DLD1 (cell line): ENCODE data around the gene MS4A14.
"Not testable (repeated sequence)": the region's sequence is repeated elsewhere in the genome, so short reads cannot be mapped to it uniquely, and the experiment has no call there.

Experiments used
- in situ Hi-C: cut with HindIII; loops from 2 replicates; pipeline ENCODE4 v1.10.0; 2017; ENCODE audit warnings: low sequenced_read_pairs

Gene MS4A14

DNA sequence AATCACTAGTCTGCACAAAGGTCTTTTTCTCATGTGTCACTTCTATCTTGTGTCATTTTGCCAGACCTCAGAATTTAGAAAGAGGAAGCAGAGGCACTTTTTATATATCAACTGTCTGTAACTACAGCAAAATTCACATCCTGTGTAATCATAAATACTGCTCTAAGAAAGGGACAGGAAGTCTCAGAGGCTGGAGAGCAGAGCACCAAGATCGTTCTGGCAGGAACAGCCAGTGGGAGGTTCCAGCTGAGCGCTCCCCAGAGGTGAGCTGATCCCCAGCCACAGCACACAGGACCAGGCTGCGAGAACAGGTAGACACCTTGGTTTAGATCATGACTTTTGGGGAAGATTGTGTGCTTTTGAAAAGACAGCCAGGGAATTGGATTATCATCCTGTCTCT, 17.9 kb upstream of the MS4A14 start, which contains the start of gene MS4A7:
Gene MS4A7, plus strand, starts transcription at position 179 of the 400 bp plus-strand sequence. CDS start 4,610 bp downstream, outside the sequence.
- in situ Hi-C loops: no loop called here

DNA sequence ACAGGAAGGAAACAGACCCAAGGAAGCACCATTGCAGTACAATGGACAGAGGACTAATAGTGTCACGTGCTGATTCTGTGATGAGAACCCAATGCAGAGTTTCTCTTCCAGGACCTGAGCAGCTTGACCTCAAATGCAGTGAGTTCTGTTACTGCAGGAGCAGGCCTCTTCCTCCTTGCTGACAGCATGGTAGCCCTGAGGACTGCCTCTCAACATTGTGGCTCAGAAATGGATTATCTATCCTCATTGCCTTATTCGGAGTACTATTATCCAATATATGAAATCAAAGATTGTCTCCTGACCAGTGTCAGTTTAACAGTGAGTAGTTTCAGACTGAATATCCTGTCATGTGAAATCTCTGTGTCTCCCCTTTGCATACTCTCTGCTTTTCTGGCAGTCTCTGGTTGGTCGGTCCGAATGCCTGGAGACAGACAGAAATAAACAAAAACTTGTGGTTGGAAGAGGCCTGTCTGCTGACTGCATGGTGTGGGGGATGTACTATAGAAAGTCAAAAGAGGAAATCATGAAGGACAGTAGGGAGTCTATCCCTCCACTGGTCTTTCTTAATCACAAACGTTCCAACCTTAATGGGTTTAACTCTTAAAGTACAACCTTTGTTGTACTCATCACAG, 6.9 kb upstream of the MS4A14 start:
- in situ Hi-C loops: no loop called here

DNA sequence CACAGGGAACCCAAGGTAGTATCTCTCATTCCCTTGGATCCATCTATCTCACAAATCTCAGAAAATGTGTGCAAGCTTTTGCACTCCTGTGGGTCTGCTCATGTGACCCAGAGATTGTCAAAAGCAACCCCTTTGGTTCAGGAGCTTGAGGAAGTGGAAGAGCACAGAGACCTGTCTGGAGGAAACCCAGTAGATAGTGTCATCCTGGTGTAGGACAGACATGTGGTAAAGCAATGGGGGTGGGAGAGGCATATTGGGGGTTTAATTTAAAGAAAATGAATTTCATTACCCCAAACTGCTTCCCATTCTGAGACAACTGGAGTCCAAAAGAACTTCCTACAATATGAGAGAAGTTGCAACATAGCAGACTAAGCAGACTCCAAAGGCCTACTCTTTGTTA, 5.8 kb upstream of the MS4A14 start:
- in situ Hi-C loops: no loop called here

DNA sequence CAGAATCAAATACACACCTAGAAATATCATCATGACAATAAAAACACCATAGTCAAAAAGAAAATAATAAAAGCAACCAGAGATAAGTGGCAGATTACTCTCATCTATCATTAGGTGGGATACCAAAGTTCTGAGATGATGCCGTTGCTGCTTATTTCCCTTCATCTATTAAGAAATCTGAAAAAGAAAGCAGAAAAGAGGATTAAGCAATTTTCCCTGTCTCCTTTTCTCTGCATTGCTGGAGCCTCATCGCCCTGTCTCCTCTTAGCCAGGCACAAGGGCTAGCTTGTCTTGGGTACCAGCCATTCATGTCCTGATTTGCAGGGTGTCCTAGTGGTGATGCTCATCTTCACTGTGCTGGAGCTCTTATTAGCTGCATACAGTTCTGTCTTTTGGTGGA, 3.9 kb upstream of the MS4A14 start:
- in situ Hi-C loops: no loop called here

DNA sequence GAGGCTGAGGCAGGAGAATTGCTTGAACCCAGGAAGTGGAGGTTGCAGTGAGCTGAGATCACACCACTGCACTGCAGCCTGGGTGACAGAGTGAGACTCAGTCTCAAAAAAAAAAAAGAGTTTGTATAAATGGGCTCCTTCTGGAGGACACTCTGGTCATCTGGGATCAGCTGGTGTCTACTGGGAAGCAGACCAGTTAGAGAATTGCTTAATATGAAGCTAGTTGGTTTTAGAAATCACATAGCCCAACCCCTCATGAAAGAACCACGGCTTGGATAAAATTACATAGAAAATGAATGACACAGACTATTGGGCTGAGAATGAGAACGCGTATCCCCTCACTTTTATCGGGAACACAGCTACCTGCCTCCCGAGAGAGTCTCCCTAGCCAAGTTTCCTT, 3.2 kb upstream of the MS4A14 start:
- in situ Hi-C loops: no loop called here

DNA sequence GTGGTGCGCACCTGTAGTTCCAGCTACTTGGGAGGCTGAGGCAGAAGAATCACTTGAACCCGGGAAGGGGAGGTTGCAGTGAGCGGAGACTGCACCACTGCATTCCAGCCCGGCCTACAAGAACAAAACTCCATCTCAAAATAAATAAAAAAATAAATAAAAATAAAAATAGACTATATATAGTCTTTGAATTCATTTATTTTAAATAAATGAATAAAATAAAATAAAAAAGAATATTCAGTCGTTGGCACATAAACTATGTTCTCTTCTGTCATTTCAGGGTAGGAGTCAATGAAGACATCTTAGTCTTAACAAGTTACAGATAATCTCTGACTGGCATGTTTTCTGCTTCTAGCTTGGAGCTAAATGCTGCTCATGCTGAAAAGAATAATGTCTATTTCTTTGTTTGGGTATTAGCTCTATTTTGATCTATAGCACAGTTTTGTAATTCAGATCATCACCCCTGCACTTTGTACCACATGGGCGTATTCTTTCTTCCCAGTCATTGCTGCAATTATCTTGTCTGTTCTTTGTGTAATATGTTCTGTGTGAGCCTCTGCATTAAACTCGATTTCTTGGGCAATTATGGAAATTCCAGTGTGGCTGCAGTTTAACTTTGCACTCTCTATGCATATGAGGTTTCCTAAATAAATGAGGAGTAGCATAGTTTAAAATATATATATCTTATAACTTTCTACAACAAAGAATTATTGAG, 1.4 kb upstream of the MS4A14 start:
- in situ Hi-C loops: no loop called here

DNA sequence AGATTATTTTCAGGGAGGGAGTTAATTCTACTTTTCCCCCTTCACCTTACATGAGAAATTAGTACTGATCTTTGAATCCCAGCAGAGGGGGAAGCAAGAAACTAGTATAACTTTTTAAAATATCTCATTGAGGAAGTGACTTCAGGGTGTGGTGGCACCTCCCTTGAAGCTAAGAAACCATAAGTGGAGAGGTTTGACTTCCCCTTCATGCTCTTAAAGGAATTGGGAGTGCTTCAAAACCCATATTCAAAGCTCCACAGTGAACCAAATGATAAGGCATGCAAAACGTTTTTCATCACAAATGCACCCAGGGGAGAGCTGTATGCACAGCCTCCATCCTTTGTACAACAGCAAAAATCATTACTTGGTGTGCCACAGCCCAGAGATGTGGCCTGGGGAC, 540 bp downstream of the MS4A14 start:
- in situ Hi-C loops: no loop called here

DNA sequence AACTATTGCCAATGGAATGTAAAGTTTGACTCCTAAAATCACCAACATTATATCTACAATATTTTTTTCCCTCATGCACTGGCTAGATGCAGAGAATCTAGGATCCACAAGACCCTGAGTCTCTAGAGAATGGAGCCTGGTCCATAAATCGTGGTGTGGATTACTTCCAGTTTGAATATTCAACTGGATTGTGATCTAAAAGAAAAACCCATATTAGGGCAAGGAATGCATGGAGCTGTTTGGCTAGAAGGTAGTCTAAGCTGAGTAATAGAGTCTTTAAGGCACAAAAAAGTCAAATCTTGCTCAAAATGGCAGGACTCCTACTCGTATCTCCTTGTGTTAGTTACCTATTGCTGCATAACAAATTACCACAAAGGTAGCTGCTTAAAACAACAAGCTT, 23.8 kb downstream of the MS4A14 start:
- in situ Hi-C loops: no loop called here

DNA sequence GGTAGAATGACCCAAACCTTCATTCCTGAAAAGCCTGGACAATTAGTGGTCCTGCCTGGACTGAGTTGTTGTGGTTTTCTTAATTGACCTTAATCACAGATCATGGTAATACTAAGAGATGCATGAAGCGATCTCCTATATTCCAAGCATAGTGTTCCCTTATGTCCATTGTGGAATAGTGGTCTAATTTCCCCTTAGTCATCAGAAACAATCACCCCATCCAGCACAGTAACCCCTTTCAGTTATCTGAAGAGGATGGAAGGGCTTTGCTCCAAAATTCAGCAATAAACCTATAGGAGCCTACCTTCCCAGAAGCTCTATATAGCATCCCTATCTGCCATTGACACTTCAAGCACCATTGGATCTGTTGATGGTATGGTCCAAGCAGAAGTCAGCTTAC, 26.4 kb downstream of the MS4A14 start:
- in situ Hi-C loops: no loop called here

DNA sequence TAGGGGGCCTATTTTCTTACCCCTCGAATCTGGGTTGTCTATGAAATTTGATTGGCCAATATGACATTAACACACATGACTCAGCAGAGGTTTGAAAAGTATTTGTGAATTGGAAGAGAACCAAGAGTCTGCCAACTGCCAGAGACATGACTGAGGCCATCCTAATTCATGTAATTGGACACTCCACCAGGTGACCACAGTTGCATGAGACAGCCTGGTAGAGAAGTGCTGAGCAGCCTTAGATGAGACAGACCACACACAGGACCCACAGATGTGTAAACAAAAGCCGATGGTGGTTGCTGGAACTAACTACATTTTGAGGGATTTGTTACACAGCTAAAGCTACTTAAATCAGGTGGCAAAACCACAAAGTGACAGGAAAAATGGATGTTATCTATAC, 32.3 kb downstream of the MS4A14 start:
- in situ Hi-C loops: no loop called here

DNA sequence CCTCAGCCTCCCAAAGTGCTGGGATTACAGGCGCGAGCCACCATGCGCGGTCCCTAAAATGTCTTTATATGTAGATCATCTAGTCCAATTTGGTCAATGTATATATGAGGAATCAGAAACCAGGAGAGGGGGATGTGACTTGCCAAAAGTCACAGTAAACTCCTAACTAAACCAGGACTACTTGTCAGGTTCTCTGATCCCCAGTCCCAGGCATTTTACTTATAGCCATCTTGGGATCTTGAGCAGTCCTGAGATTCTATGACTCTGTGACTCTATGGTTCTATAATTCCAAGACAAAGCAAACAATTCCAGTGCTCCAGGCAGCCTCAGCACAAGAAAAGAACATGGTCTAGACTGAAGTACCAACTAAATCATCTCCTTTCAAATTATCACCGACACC, 33.0 kb downstream of the MS4A14 start, which contains the start of gene MS4A5:
Gene MS4A5, plus strand, starts transcription at position 301 of the 400 bp plus-strand sequence. CDS start 103 bp downstream, outside the sequence.
- in situ Hi-C loops: no loop called here

DNA sequence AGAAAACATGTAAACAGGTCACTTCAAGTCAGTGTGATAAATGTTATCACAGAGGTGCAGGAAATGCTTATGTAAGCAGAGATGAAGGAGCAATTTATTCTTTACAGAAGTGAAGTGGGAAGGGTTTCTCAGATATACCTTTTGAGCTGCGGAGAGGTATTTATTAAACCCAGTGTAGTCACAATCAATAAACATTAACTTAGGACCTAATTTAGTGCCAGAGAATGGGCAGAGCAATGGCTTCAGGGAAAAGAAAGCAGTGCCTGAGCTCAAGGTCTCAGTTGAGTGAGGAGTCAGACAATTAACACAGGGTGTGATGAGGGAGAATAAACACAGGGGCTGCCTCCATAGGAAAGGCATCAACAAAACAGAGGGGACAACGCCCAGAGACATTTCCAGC, 35.0 kb downstream of the MS4A14 start:
- in situ Hi-C loops: no loop called here

DNA sequence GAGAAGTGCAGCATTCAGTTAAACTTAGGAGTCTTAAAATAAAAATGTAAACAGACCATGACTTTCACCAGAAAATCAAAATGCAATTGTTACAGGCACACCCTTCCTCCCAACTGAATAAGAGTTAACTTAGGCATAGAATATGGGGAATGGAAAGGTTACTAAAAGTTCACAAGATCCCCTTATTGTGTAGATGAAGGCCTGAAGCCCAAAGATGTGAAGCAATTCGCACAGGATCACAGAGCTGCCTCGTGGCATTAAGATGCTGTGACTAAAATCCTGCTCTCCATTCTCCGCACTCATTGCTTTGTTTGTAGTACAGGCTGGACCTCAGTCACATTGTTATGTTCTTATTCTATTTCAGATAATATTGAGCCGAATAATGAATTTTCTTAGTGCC, 37.1 kb downstream of the MS4A14 start:
- in situ Hi-C loops: no loop called here

DNA sequence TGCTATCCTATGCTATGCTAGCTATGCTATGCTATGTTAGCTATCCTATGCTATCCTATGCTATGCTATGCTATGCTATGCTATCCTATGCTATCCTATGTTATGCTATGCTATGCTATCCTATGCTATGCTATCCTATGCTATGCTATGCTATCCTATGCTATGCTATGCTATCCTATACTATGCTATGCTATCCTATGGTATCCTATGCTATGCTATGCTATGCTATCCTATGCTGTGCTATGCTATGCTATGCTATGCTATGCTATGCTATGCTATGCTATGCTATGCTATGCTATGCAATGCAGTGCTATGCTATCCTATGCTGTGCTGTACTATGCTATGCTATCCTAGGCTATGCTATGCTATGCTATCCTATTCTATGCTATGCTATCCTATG, 50.8 kb downstream of the MS4A14 start:
- in situ Hi-C loops: no loop called here

DNA sequence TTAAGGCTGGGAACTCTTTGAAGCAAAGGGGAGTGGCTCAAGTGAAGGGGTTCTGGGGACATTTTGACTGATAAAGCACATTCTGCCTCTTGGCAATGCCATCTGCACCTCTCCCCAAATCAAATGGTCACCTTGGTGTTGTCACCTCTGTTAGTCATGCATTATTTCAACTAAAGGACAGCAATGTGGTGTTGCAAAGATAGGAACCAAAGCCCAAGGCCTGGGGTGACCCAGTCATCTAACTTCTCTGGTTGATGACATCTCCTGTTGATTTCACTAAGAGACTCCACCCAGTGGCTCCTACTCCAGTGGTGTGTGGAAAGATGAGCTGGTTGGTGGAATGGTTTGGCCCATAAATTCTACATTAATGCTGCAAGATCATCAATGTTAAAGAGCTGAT, 51.6 kb downstream of the MS4A14 start:
- in situ Hi-C loops: no loop called here

DNA sequence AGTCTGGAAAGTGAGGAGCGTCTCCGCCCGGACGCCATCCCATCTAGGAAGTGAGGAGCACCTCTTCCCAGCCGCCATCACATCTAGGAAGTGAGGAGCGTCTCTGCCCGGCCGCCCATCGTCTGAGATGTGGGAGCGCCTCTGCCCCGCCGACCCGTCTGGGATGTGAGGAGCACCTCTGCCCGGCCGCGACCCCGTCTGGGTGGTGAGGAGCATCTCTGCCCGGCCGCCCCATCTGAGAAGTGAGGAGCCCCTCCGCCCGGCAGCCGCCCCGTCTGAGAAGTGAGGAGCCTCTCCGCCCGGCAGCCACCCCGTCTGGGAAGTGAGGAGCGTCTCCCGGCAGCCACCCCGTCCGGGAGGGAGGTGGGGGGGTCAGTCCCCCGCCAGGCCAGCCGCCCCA, 54.9 kb downstream of the MS4A14 start:
- in situ Hi-C loops: not testable (repeated sequence)

DNA sequence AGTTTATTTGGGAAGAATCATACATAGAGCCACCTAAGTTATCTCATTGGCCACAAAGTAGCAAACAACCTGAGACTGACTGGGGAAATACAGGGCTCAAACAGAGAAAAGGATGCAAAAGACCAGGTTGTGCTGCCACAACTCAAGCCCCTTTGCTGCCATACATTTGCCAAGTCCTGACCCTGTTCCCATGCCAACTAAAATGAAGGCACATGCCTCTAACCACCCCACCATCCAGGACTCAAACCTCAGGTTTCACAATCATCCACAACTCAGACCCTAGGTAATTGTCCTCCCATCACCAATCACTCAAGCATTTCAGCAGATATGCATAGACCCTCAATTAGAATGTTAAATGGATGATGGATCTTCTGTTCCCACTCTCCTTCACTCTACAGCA, 58.0 kb downstream of the MS4A14 start:
- in situ Hi-C loops: no loop called here

DNA sequence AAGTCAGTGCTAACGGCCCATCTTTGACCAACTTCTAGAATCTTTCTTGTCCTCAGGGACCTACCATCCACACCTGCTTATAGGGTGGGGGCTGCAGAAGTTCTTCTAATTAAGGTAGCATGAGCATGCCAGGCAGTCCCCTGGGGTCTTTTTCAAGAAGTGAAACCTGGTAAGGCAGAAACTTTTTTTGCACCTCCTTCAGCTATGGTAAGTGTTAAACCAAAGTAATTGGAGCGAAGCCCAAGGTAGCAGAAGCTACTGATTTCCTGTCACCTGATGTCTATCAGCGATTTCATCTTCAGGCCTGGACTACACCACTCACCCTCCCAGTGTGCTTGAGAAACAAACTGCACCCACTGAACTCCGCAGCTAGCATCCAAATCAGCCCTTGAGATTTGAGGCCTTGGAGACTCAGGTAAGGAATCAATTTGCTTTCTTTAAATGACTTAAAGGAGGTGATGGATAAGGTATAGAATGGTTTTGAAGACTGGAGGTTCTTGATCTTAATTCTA, 59.3 kb downstream of the MS4A14 start, which contains the start of gene MS4A1:
Gene MS4A1, plus strand, starts transcription at position 317 of the 512 bp plus-strand sequence. CDS start 6,528 bp downstream, outside the sequence.
- in situ Hi-C loops: no loop called here

DNA sequence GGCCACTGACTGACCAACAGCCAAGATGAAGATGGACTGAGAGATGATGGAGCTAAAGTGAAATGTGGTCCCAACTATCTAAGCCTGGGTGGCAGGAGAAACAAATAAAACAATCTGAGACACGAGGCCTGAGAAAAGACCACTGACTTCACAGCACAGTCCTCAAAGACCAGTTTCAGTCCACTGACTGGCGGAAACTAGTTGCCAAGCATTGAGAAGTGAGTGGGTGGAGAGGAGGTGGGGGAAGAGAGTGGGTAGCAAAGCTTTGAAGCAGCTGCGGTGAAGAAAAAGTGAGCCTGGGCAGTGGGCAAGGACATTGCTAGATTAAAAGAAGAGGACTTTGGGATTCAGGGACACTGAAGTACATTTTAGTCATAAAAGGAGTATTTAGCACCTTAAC, 61.3 kb downstream of the MS4A14 start:
- in situ Hi-C loops: no loop called here

DNA sequence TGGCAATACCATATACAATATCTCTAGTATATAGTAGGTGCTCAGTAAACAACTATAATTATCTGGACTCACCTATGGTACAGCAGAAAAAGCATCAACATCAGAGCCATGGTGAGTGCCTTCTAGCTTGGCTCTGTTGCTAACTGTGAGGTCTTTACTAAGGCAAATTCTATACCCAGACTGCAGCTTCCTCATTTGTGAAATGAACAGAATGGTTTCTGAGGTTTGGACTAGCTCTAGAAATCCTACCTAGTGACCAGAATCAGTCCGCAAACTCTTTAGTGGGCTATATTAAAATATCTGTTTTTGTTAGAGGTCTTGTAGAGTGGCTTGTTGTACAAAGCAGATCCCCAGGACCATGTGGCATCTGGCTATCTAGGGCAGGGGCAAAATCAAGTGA, 63.1 kb downstream of the MS4A14 start:
- in situ Hi-C loops: no loop called here
